ENCODE data around the gene TECR.

- TF ChIP-seq POLR2A (IDR thresholded peaks at IDR 0.05; ENCODE audit: low read depth, low read length) (no peak), CTCF (IDR thresholded peaks at IDR 0.05; ENCODE audit: extremely low read depth in 1 of 2, insufficient read depth in 1 of 2, low read depth in 1 of 2, low read length in 2 of 2) (no peak), JUN (IDR thresholded peaks at IDR 0.05; ENCODE audit: borderline replicate concordance, insufficient read depth, insufficient read length, low read depth) (no peak), MAX (IDR thresholded peaks at IDR 0.05; ENCODE audit: insufficient read depth, insufficient read length) (no peak), MYC (IDR thresholded peaks at IDR 0.05; ENCODE audit: low read depth, low read length) (no peak), POLR2AphosphoS5 (IDR thresholded peaks at IDR 0.05; ENCODE audit: insufficient read depth, low read depth, low read length) (no peak)
Measured at GRCh38 chr19:14530005-14530348, 583 bp downstream of the TECR start.
